ENCODE data around the gene KCNIP1.

DNA sequence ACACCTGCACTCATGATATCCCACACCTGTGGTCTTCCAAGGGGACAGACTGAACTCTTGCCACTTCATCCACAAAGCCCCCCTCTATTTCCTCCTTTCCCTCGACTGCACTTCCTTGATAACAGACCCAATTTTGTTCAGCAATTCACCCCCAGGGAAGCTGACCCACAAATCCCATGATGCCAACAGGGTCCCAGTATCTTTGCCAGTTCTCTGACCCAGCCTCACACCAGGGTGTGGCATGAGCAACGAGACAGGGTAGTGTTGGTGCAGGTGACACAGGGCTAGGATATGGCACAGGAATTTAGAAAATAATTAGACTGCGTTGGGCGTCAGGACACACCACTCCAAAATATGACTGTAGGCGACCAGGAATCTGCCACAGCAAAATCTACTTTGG lies 30.2 kb upstream of the KCNIP1 start:
- TF ChIP-seq, protein P1, sequence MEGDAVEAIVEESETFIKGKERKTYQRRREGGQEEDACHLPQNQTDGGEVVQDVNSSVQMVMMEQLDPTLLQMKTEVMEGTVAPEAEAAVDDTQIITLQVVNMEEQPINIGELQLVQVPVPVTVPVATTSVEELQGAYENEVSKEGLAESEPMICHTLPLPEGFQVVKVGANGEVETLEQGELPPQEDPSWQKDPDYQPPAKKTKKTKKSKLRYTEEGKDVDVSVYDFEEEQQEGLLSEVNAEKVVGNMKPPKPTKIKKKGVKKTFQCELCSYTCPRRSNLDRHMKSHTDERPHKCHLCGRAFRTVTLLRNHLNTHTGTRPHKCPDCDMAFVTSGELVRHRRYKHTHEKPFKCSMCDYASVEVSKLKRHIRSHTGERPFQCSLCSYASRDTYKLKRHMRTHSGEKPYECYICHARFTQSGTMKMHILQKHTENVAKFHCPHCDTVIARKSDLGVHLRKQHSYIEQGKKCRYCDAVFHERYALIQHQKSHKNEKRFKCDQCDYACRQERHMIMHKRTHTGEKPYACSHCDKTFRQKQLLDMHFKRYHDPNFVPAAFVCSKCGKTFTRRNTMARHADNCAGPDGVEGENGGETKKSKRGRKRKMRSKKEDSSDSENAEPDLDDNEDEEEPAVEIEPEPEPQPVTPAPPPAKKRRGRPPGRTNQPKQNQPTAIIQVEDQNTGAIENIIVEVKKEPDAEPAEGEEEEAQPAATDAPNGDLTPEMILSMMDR (conservative IDR thresholded peaks at IDR 0.05; ENCODE audit: low read depth, low read length) = no peak
- TF ChIP-seq EZH2 (IDR thresholded peaks at IDR 0.05; ENCODE audit: low read length, unreplicated experiment) (no peak), EZH2phosphoT487 (IDR thresholded peaks at IDR 0.05; ENCODE audit: borderline replicate concordance, low read length) (no peak)

All from PC-3 (cell line).